Activated CD4-positive, CD25-positive, alpha-beta regulatory T cell treated with anti-CD3 and anti-CD28 coated beads, Interleukin-2, amount 50 U/mL, for 72 hours (primary cell): ENCODE results near the gene STXBP5.
"Not testable (repeated sequence)": the region's sequence is repeated elsewhere in the genome, so short reads cannot be mapped to it uniquely, and the experiment has no call there.

Source experiments
- DNase-seq: peaks from one replicate; pipeline ENCODE4 v3.0.0; 2021

Gene STXBP5

DNA sequence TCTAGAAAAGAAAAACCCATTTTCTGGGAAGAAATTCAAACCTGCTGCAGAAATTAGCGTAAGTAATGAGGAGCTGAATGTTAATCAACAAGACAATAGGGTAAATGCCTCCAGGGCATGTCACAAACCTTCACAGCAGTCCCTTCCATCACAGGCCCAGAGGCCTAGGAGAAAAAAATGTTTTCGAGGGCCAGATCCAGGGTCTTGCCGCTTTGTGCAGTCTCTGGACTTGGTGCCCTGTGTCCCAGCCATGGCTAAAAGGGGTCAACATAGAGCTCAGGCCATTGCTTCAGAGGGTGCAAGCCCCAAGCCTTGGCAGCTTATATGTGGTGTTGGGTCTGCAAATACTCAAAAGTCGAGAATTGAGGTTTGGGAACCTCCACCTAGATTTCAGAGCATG, 99.8 kb downstream of the STXBP5 start:
- no peak for DNase-seq

DNA sequence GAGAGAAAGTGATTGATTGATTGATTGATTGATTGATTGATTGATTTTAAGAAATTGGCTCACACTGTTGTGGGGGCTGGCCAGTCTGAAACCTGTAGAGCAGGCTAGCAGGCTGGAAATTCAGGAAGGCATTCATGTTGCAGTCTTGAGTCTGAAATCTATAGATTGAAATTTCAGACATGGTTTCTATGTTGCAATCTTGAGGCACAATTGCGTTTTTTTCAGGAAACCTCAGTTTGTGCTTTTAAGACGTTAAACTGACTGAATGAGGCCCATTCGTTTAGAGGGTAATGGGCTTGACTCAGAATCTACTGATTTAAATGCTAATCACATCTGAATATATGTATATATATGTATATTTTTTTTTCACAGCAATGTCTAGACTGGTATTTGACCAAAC, 106.3 kb downstream of the STXBP5 start:
- DNase-seq, result no peak

DNA sequence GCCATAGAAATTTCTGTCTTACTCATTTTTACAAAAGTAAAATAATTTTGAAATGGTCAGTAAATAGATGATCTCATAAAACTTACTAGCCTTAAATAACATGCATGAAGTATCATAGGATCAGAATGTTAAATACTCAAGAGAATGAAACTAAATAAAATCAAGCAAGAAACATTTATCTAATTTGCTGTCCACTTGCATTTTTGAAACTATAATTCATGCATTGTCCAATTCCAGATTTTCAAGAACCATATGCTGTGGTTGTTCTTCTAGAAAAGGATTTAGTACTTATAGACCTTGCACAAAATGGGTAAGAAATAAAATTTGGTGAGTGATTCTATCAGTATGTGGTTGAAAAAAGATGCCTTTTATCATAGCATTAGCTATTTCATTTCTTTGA, 107.0 kb downstream of the STXBP5 start:
- no peak for DNase-seq

DNA sequence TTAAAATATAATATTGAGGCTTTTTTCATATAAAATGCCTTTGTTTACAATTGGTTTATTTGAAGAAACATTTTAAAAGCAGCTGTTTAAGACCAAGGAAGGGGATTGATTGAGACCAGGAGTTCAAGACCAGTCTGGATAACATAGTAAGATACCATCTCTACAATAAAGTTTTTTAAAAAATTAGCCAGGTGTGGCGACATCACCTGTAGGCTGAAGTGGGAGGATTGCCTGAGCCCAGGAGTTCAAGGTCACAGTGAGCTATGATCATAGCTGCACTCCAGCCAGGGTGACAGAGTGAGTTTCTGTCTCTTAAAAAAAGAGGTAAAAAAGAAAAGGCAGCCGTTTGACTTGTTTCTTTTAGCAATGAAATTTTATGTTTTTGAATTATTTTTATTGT, 117.0 kb downstream of the STXBP5 start:
- no peak for DNase-seq

DNA sequence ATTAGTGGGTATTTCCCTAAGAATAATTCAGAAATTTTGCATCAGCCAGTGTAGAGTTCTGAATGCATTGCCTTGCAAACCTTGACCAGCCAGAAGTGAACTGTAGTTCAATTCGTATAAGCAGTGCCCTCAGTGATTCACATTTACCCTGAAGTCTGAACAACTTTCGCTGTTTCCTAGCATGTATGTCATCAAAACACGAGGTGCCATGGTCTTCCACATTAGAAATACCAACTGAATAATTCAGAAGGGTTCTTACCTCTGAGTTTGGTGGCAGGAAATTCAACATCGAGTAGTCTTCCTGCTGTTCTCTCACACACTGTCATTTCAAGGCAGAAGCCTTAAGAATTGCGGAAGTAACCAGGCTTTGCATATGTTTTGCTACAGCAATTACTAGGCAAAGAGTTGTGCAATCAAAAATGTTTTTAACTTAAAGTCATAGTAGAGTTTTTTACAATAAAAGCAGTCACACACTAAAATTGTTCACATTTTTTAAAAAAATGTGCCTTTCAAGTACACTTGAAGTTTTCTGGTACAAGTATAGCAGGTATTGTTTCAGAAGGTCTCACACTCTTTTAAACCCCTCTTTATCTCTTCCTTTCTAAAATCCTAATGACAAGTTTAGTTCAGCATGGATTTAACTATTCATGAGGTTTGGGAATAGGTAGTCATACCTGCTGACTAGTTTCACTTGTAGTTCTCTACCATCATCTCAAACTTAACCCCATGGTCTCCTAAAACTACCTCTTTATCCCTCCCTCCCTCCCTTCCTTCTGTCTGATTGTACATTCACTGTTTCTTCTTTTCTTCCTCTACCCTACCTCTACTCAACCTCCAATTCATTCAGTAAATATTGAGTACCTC, 118.3 kb downstream of the STXBP5 start:
- no peak for DNase-seq

DNA sequence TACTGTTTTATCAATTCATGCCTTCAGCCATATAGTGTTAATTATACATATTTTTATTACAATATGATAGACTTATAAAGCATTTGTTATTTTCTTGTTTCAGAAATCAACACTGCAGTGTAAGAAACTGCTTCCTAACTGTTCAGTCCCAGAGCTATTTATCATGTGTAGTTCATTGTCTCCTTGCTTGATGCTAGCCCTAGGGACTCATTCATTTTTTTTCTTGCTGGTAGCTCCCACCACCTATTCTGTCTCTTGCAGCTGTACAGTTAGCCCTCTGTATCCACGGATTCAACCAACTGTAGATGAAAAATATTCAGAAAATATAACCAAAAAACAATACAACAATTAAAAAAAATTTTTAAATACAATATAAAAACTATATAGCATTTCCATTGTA, 121.3 kb downstream of the STXBP5 start:
- no peak for DNase-seq

DNA sequence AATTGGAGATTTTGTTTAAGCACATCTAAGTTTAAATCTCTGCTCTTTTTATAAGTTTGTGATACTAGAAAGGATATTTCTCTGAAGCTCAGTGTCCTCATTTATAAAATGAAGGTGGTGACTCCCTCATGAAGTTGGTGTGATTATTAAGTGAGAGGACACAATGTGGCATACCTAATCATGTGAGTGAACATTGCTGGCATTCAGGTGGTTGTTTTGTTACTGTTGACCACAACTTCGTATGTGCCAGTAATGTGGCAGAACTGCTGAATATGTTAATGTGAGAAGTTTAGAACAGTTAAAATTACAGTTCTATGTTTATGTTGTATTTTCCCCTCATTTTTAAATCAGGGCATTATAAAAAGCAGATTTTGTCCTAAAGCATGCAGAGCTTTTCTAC, 127.2 kb downstream of the STXBP5 start:
- DNase-seq, result no peak

DNA sequence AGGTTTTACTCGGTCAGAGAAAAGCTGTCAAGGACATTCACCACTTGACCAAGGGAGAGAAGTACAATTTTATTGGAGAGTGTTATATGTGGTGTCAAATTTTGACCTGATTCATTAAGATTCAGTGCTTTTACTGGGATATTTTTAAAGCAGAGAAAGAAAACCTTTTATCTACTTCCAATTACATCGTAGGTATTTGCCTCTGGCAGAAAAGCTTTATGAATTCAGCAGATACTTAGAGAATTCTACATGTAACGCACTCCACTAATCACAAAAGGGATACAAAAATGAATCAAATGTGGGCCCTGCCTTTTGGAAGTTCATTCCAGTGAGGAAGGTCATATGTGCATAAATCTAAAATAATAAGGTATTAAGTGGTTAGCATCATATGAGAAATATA, 133.7 kb downstream of the STXBP5 start:
- no peak for DNase-seq

DNA sequence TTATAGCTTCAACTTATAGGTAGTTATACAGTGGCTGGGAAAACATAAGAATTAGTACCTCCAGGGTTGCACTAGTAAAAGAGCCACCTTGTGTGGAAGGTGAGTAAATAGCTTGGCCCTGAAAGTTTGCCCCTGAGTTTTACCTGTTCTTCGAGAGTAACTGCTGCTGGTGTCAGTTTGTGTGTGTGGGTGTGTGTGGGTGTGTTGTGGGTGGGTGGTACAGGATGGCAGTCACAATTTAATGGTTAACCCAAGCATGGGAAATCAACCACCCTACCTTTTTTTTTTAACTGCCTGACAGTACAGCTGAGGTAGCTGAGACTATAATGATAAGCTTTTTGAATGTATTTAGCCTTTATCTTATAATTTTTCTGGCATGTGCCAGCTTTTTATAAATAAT, 137.3 kb downstream of the STXBP5 start:
- DNase-seq, result no peak

DNA sequence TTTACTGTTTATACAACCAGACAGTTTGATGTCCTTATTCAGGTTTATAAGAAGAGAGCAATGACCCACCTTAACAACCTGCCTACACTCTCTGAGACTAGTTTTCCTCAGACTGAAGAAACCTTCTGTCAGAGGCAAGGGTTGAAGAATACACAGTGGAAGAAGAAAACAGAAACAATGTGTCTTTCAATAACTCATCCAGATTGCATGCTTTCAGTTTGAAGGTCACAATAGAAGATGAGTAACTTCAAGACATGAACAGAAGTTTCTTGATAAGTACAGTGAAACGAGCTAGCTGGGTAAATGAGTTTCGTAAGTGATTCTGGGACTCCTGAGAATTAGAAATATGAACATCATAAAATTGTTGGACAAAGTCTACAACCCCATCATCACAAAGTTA, 141.7 kb downstream of the STXBP5 start:
- no peak for DNase-seq

DNA sequence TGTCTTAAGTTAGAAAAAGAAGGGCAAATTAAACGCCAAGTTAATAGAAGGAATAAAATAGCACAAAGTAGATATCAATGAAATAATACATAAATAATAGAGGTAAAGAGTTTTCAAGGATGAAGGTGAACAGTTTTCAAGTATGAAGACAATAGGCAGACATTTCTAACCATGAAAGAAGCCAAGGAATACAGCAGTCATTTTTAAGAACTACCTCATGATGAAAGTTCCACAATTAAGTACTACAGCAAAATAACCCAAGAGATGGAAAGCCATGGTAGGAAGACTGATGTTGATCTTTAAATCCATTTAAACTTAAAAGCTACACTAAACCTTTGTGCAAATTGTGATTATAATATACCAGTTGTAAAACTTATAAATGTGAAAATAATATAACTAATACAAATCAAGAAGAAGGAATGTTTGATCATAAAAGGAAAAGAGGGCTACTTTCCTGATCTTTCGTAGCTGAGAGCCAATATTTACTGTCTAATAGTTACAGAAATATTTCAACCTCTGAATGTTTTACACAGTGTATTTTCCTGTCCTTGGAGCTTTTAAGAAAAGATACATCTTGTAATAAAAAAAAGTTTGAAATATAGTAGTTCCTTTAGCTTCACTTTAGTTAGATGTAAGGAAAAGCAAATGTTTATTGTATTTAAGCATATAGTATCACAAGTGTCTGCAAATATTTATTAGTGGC, 143.1 kb downstream of the STXBP5 start:
- DNase-seq, result no peak

DNA sequence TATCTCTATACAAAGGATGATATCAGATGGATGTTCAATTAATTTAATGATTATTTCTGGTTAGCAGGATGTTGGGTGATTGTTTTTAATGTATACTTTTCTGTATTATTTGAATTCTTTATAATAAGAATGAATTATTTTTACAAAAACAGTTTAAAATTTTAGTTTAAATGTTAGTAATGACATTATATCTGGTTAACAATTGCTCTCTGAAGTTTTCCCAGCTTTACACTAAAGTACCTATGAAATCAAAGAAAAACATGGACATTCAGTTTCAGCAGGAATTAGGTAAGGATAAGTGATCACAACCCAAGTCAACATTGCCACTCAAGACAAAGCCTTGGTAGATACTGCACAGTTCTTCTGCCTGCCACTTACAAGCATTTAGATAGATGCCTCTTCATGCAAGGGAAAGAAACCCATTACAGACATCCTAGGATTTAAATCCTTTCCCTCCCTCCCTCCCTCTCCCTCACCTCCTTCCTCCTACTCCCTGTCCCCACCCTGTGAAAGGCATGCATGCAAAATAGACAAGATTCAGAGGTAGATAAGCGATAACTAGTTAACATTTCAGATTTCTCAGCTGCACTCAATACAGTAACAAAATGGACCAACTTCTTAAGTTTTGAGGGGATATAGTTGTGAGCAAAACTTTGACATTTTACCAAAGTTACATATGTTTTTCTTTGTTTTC, 143.8 kb downstream of the STXBP5 start:
- no peak for DNase-seq

DNA sequence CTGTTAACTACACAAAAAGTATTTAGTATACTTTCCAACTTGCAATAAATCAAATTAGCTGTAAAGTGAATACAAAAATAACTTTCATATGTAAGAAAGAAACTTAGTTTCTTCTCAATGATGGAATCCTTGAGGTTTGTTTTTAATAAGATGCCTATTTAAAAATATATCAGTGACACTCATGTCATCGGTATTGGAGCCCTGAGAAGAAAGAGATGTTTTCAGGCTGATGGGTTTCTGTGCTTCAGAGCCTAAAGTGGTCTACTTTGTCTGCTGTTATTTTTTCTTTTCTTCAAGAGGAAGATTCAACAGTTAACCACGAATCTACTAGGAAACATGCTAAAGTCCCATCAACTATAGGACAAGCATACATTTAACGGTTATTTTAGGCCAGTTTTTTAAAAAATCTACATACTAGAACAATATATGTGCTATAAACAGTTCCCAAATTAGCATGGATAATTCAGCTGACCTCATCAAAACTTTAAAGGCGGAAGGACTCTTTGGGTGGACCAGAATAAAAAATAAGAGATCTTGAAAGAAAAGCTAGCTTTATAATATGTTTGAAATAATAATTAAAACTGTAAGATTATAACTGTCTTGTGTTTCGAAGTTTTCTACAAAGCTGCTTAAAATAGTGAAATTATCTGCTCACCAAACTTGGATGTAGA, 157.2 kb downstream of the STXBP5 start:
- DNase-seq, result no peak

DNA sequence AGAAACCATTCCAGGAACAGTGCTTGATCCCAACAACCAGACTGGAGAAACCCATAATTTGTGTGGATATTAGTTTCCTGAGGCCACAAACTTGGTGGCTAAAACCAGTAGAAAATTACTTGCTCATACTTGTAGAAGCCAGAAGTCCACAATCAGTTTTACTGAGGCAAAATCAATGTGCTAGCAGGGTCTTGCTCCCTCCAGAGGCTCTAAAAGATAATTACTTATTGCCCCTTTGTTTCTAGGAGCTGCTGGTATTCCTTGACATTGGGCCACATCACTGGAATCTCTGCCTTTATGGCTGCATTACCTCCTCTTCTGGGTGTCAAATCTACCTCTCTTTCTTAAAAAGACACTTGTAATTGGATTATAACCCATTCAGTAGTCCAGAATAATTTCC, 162.1 kb downstream of the STXBP5 start:
- no peak for DNase-seq

DNA sequence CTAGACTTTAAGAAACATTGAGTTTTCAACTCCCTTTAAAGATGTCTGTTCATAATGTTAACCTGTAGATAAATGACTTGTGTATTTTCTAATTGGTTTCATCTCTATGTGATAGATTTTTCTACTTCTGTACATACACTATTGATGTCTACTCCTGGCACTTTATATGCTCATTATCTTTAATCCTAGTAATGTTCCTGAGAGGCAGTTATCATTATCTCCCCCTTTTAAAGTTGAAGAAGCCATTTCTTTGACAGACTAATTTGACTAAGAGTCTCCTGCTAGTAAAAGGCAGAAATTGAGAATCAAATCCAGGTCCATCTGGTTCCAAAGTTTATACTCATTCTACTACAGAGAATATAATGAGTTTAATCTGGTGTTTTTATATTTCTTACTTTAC, 167.1 kb downstream of the STXBP5 start:
- DNase-seq, result no peak

DNA sequence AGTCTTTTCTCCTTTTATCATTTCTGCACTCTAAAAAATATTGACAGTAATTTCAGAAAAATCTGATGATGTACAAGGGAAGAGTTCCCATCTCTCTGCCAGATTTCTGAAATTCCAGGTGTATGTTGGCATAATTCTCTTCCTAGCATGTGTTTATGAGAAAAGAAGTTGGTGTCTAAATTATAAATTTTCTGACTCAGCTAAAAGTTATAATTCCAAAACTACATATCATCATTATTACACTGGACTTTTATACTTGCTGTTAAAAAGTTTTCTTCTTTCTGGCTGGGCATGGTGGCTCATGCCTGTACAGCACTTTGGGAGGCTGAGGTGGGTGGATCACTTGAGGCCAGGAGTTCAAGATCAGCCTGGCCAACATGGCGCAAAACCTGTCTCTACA, 168.6 kb downstream of the STXBP5 start:
- DNase-seq, result no peak

DNA sequence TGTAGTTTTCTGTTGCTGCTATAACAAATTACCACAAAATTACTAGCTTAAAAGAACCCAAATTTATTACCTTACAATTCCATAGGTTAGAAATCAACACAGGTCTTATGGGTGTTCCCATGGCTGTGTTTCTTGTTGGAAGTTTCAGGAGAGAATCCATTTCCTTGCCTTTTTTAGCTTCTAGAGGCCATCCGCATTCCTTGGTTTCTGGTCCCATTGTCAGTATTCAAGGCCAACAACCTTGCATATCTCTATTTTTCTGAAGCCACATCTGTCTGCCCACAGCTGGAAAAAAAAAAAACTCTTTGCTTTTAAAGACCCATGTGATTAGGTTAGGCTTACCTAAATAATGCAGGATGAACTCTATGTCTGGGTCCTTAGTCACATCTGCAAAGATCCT, 174.6 kb downstream of the STXBP5 start:
- no peak for DNase-seq

DNA sequence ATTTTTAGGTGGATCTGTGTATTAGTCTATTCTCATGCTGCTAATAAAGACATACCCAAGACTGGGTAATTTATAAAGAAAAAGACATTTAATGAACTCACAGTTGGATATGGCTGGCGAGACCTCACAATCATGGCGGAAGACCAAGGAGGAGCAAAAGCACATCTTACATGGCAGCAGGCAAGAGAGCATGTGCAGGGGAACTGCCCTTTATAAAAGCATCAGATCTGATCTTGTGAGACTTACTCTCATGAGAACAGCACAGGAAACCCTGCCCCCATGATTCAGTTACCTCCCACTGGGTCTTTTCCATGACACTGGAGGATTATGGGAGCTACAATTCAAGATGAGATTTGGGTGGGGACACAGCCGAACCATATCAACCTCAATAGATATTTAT, 176.6 kb downstream of the STXBP5 start:
- not testable (repeated sequence) for DNase-seq

DNA sequence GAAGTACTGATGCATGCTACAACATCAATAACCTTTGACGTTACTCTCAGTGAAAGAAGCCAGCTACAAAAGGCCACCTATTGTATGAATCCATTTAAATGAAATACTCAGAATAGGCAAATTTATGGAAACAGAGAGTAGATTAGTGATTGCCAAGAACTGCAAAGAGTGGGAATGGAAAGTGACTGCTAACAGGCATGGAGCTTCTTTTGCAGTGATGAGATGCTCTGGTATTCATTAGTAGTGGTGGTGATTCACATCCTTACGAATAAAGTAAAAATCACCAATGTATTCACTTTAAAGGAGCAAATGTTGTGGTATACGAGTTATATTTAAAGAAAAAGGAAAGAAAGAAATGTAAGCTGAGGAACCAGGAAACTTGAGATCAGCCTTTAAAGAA, 177.5 kb downstream of the STXBP5 start:
- DNase-seq, result no peak

DNA sequence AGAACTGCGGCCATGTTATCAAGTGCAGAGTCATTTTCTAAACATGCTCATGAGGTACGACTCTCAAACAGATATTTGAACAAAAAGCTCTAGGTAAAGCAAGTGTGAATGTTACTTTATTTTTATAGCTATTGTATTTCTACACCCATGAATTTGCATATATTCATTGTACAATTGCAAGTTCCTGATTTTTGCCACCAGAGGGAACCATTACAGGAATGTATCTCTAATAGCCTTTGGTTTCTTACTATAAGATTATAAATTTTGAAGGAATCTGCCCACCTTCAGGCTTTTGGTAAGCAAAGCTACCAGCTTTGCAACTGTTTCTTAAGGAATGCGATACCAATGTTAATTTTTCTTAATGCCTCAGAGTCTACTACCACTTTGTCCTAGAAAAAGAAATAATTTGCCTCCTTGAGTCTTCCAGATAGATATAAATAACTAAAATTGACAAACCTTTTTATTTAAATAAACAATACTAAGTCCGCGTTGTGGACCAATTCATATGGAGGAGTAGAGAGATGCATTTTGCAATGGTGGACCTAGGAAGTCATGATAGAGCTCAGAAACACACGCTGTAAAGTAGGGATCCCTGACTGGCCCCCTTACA, 178.8 kb downstream of the STXBP5 start:
- no peak for DNase-seq

DNA sequence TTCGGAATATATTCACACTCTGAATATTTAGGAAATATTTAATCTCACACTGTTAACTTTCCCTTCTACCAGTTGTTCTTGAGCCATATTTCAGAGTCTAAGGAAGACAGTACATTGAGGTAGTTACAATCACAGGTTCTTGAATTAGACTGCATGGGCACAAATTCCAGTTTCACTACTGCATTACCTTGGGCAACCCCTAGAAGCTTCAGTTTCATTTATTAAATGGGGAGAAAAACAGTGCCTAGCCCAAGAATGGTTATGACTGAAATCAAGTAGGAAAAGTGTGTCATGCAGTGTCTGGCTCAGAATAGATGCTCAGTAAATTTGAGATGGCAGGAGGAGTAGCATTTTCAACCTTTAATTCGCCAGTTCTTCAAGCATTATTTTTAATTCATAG, 179.8 kb downstream of the STXBP5 start:
- DNase-seq, result no peak

DNA sequence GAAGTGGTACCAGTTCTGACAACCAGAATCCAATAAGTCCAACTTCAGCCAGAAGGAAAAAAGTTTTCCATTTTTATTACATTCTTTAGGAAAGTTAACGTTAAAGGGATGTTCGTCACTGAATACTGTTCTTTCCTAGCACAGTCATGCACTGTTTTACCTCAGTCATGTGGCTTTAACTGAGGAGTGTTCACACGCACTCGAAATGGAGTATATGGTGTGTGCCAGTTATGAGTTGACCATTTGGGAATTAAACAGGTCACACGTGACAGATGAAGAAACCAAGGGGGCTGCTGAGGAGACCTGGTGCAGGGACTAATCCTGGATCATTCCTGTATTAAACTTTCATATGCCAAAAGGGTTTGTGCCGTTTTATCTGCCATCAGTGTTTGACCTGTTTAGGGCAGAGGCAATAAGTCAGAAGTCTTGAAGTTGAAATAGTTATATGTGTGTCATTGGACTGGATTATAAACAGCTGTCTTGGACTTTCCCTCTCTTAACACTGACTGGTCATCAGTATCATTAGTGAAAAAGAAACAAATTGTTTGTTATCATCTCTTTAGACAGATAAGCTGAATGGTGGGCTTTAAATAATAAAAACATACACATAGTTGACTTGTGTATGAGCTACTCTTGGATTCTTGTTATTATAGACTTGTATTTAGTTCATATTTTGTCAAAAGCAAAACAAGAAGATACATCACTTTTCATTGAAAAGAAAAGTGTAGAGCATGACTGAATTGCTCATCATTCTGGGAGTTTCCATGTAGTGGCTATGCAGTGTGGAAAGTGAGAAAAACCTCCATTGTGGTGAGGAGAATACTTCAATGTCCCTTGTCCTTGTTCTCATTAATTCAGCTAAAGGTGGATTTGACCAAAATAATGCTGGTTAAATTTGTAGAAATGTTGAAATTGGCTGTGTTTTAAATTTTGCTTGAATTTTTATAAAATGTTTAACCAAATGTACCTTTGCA, 180.8 kb downstream of the STXBP5 start:
- DNase-seq, result no peak
